DOHH2 (cell line): ENCODE results near the gene COX4I1.

ENCODE experiments used
- EZH2phosphoT487 ChIP-seq: fragments of 200-600 bp; sonication (generic); IDR thresholded peaks from 2 replicates; pipeline ENCODE4 v1.6.1; 2017; ENCODE audit warnings: borderline replicate concordance, mild to moderate bottlenecking, antibody characterized with exemption, low read length, moderate library complexity, mixed read lengths
- TF ChIP-seq, protein P1 (sequence below): fragments of 200-600 bp; sonication (generic); IDR thresholded peaks from one replicate; pipeline ENCODE4 v1.5.1; 2014; ENCODE audit warnings: antibody characterized with exemption, mild to moderate bottlenecking, low read depth, low read length; ENCODE audit not compliant: poor library complexity, severe bottlenecking

DNA sequence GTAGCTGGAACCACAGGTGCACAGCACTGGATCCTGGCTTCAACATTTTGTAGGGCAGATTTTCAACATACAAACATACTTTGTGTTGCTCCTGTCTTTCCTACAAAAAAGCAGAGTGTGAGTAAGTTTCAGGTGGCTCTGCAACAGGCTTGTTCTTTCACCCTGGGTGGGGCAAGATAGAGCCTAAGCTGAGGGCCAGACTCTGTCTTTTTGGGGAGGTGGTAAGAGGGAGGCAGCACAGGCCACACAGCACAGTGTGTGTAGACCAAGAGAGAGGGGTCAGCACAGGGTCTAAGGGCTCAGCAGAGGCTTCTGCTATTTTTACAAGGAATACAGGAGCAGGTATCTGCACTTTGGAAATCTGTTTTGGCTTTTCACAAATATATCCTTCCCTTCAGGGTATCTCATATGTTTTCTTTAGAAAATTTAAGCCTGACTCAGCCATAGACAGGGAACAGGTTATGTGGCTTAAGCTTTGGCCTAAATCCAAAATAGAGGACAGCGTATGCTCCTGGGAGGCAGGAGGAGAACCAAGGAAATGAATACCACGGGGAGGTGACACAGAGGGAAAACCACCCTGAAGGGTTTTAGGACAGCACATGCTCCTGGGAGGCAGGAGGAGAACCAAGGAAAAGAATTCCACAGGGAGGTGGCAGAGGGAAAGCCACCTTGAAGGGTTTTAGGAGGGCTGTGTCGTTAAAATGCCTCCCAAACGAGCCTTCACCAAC is 21.7 kb upstream of the COX4I1 start:
- TF ChIP-seq, protein P1, sequence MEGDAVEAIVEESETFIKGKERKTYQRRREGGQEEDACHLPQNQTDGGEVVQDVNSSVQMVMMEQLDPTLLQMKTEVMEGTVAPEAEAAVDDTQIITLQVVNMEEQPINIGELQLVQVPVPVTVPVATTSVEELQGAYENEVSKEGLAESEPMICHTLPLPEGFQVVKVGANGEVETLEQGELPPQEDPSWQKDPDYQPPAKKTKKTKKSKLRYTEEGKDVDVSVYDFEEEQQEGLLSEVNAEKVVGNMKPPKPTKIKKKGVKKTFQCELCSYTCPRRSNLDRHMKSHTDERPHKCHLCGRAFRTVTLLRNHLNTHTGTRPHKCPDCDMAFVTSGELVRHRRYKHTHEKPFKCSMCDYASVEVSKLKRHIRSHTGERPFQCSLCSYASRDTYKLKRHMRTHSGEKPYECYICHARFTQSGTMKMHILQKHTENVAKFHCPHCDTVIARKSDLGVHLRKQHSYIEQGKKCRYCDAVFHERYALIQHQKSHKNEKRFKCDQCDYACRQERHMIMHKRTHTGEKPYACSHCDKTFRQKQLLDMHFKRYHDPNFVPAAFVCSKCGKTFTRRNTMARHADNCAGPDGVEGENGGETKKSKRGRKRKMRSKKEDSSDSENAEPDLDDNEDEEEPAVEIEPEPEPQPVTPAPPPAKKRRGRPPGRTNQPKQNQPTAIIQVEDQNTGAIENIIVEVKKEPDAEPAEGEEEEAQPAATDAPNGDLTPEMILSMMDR, result no peak
- TF ChIP-seq EZH2phosphoT487, result no peak
